HCT116 (cell line): ENCODE measurements around the gene CHST11. TPM values are rescaled to one million over a fixed set of nuclear protein-coding genes. Genes with fewer than 3 reads are reported as not detected.

Experiments
- ATAC-seq: fragments of 200-7000 bp; cut with Tn5 transposase; 2 replicates; pipeline ENCODE4 v1.9.1; 2020; ENCODE audit warnings: mild to moderate bottlenecking, moderate library complexity
- BruUV-seq: library from RNA; stranded (reverse); fragments of 400-500 nt; replicated peaks from 2 replicates; lab custom pipeline; 2021; lab: Mats Ljungman, UMichigan
- CTCF ChIA-PET: fragments of 300-600 bp; sonication (Branson Sonifier 250); formaldehyde crosslinking; loops from one replicate; lab custom pipeline; 2021; ENCODE audit warnings: antibody characterized with exemption; lab: Charles Lee
- POLR2A ChIA-PET: fragments of 300-600, 350-600 bp; sonication (Branson Sonifier 250); formaldehyde crosslinking; loops from one replicate; lab custom pipeline; 2021; ENCODE audit warnings: antibody characterized with exemption; lab: Charles Lee
- RAD21 ChIA-PET, 2 experiments: fragments of 300-600 bp; sonication (Branson Sonifier 250); formaldehyde crosslinking; loops; one replicate each; lab custom pipeline; 2023; ENCODE audit warnings: low total read pairs in 2 of 2; ENCODE audit not compliant: uncharacterized antibody in 2 of 2, unreplicated experiment in 2 of 2, low non-redundant PET in 1 of 2; lab: Charles Lee
- DNase-seq: peaks from one replicate; pipeline ENCODE4 v3.0.0-alpha.2; 2010; ENCODE audit warnings: low read depth, low spot score
- H2AFZ ChIP-seq: fragments of 200-600 bp; shearing (Covaris generic), sonication (generic); 2 replicates; pipeline ENCODE4 v1.6.1; 2017; ENCODE audit warnings: low read depth, mixed run types, mixed read lengths, antibody characterized with exemption, low read length; ENCODE audit not compliant: poor library complexity, severe bottlenecking
- H3K27ac ChIP-seq: 2 replicates; pipeline ENCODE4 v1.5.1; 2012; ENCODE audit warnings: low read depth, low read length
- H3K27me3 ChIP-seq: fragments of 200-600 bp; sonication (generic); 2 replicates; pipeline ENCODE4 v1.6.1; 2016; ENCODE audit warnings: mixed run types, low read length, mixed read lengths; ENCODE audit not compliant: insufficient read depth
- H3K36me3 ChIP-seq, 2 experiments: fragments of 200-500 bp in 1 of 2; fragments of 200-600 bp in 1 of 2; sonication (Bioruptor generic) in 1 of 2; sonication (generic) in 1 of 2; 2 replicates each; pipeline versions ENCODE4 v1.5.1 to v1.6.1; 2014 to 2016; ENCODE audit warnings: low read length in 2 of 2, inconsistent platforms in 1 of 2, mixed read lengths in 1 of 2, mixed run types in 1 of 2; ENCODE audit not compliant: insufficient read depth in 2 of 2, control insufficient read depth in 1 of 2
- H3K4me1 ChIP-seq, 2 experiments: fragments of 200-600 bp in 1 of 2; sonication (generic) in 1 of 2; 2 replicates each; pipeline versions ENCODE4 v1.5.1 to v1.6.1; 2012 to 2017; ENCODE audit warnings: low read length in 2 of 2, inconsistent platforms in 1 of 2, mild to moderate bottlenecking in 1 of 2, mixed read lengths in 1 of 2, mixed run types in 1 of 2, moderate library complexity in 1 of 2; ENCODE audit not compliant: insufficient read depth in 2 of 2, control insufficient read depth in 1 of 2
- H3K4me2 ChIP-seq: fragments of 200-600 bp; sonication (generic); 2 replicates; pipeline ENCODE4 v1.6.1; 2017; ENCODE audit warnings: mixed run types, low read length, mixed read lengths
- H3K4me3 ChIP-seq, 2 experiments: fragments of 200-600 bp in 1 of 2; sonication (generic) in 1 of 2; replicated peaks in 1 of 2; 2 replicates each; pipeline ENCODE4 v1.5.1; 2011 to 2016; ENCODE audit warnings: low read length in 2 of 2, control low read depth in 1 of 2, low read depth in 1 of 2, mild to moderate bottlenecking in 1 of 2, mixed read lengths in 1 of 2, mixed run types in 1 of 2
- H3K79me2 ChIP-seq: fragments of 200-600 bp; sonication (generic); 2 replicates; pipeline ENCODE4 v1.6.1; 2017; ENCODE audit warnings: mild to moderate bottlenecking, mixed run types, low read length, moderate library complexity, mixed read lengths; ENCODE audit not compliant: insufficient read depth
- H3K9ac ChIP-seq: fragments of 200-600 bp; sonication (generic); 2 replicates; pipeline ENCODE4 v1.6.1; 2016; ENCODE audit warnings: low read length, mixed read lengths
- H3K9me2 ChIP-seq: fragments of 200-600 bp; sonication (generic), shearing (Covaris generic); 2 replicates; pipeline ENCODE4 v1.6.1; 2017; ENCODE audit warnings: mixed run types, mild to moderate bottlenecking, moderate library complexity; ENCODE audit not compliant: insufficient read depth
- H3K9me3 ChIP-seq, 2 experiments: fragments of 200-500 bp in 1 of 2; fragments of 200-600 bp in 1 of 2; sonication (Bioruptor generic) in 1 of 2; sonication (generic) in 1 of 2; 2 replicates each; pipeline ENCODE4 v1.6.1; 2014 to 2017; ENCODE audit warnings: low read length in 2 of 2, mixed read lengths in 2 of 2, inconsistent platforms in 1 of 2, low read depth in 1 of 2, mild to moderate bottlenecking in 1 of 2, mixed run types in 1 of 2, moderate library complexity in 1 of 2; ENCODE audit not compliant: control insufficient read depth in 1 of 2, insufficient read depth in 1 of 2
- H4K20me1 ChIP-seq: fragments of 200-600 bp; sonication (generic), shearing (Covaris generic); 2 replicates; pipeline ENCODE4 v1.6.1; 2017; ENCODE audit warnings: mixed run types, mild to moderate bottlenecking, moderate library complexity; ENCODE audit not compliant: insufficient read depth
- CEBPB ChIP-seq: IDR thresholded peaks from 2 replicates; pipeline ENCODE4 v1.6.1; 2012; ENCODE audit warnings: low read depth
- CTCF ChIP-seq, 3 experiments: fragments of 200-600 bp in 1 of 3; sonication (generic) in 1 of 3; IDR thresholded peaks in 2 of 3; conservative IDR thresholded peaks in 1 of 3; 2 replicates each; pipeline ENCODE4 v1.5.1; 2012 to 2017; ENCODE audit warnings: low read depth in 2 of 3, low read length in 2 of 3, antibody characterized with exemption in 1 of 3, borderline replicate concordance in 1 of 3, control low read depth in 1 of 3, mild to moderate bottlenecking in 1 of 3, mixed read lengths in 1 of 3, mixed run types in 1 of 3, moderate library complexity in 1 of 3; ENCODE audit not compliant: insufficient read depth in 1 of 3
- EGR1 ChIP-seq: IDR thresholded peaks from 2 replicates; pipeline ENCODE4 v1.6.1; 2012; ENCODE audit warnings: low read depth
- ELF1 ChIP-seq: IDR thresholded peaks from 2 replicates; pipeline ENCODE4 v1.6.1; 2012; ENCODE audit warnings: low read depth, borderline replicate concordance
- EZH2 ChIP-seq: fragments of 200-600 bp; sonication (generic); IDR thresholded peaks from 2 replicates; pipeline ENCODE4 v1.6.1; 2017; ENCODE audit warnings: antibody characterized with exemption, mixed run types
- EZH2phosphoT487 ChIP-seq: fragments of 200-600 bp; IDR thresholded peaks from 2 replicates; pipeline ENCODE4 v1.6.1; 2018; ENCODE audit warnings: antibody characterized with exemption, borderline replicate concordance
- FOSL1 ChIP-seq: IDR thresholded peaks from 2 replicates; pipeline ENCODE4 v1.6.1; 2012; ENCODE audit warnings: low read depth
- JUND ChIP-seq: IDR thresholded peaks from 2 replicates; pipeline ENCODE4 v1.6.1; 2012
- POLR2A ChIP-seq: IDR thresholded peaks from 2 replicates; pipeline ENCODE4 v1.7.0; 2011; ENCODE audit warnings: borderline replicate concordance; ENCODE audit not compliant: insufficient read depth, insufficient read length; ENCODE audit errors: extremely low read depth
- POLR2AphosphoS5 ChIP-seq: IDR thresholded peaks from 2 replicates; pipeline ENCODE4 v1.6.1; 2011; ENCODE audit warnings: mild to moderate bottlenecking, low read depth, low read length, moderate library complexity
- RAD21 ChIP-seq: IDR thresholded peaks from 2 replicates; pipeline ENCODE4 v1.6.1; 2012; ENCODE audit warnings: low read depth, mild to moderate bottlenecking
- SIN3A ChIP-seq: IDR thresholded peaks from 2 replicates; pipeline ENCODE4 v1.6.1; 2012; ENCODE audit warnings: low read depth
- SP1 ChIP-seq: IDR thresholded peaks from 2 replicates; pipeline ENCODE4 v1.6.1; 2012; ENCODE audit warnings: low read depth
- SRF ChIP-seq: IDR thresholded peaks from 2 replicates; pipeline ENCODE4 v1.6.1; 2012; ENCODE audit warnings: low read depth
- TCF7L2 ChIP-seq: IDR thresholded peaks from 2 replicates; pipeline ENCODE4 v1.7.0; 2011; ENCODE audit warnings: borderline replicate concordance, inconsistent platforms; ENCODE audit not compliant: insufficient read depth, insufficient read length; ENCODE audit errors: extremely low read depth
- YY1 ChIP-seq: IDR thresholded peaks from 2 replicates; pipeline ENCODE4 v1.6.1; 2011; ENCODE audit warnings: low read length, low read depth, moderate library complexity, mild to moderate bottlenecking; ENCODE audit not compliant: insufficient replicate concordance; ENCODE audit errors: extremely low read depth
- ZFX ChIP-seq: fragments of 450-650 bp; IDR thresholded peaks from 2 replicates; pipeline ENCODE4 v1.6.1; 2017
- ZNF274 ChIP-seq: fragments of 200-500 bp; sonication (Bioruptor generic); IDR thresholded peaks from 2 replicates; pipeline ENCODE4 v1.6.1; 2014; ENCODE audit warnings: mild to moderate bottlenecking, low read depth, low read length, inconsistent platforms
- intact Hi-C: fragments of 100-400 bp; cut with micrococcal nuclease; formaldehyde crosslinking; loops from 2 replicates; pipeline ENCODE4 v1.10.0; 2022
- total RNA-seq: library from RNA; stranded (reverse); gene quantifications from one replicate; pipeline ENCODE4 v1.2.1, GENCODE V29; 2021; ENCODE audit not compliant: unreplicated experiment
- TF ChIP-seq, protein P1 (sequence below): IDR thresholded peaks from 2 replicates; pipeline ENCODE4 v1.6.1; 2012; ENCODE audit warnings: low read depth

The CHST11 gene
- total RNA-seq, 1 experiment from 2014 or later, result 10.1 TPM

- no peak overlapping the region for H2AFZ ChIP-seq
- ChIA-PET RAD21 (no interaction called here), CTCF (no interaction called here), POLR2A (no interaction called here)
- no peak for DNase-seq
- no peak overlapping the region for H3K4me3 ChIP-seq
- H3K9me2 ChIP-seq, result no peaks in the 10 kb centered on the region
- intact Hi-C loops, result no loop called here
- peak overlapping the region; percentile 28; the same call in 1 of the 2 replicates for H3K27ac ChIP-seq
- H3K9ac ChIP-seq, result no peak overlapping the region
- no peaks in the 10 kb centered on the region for H3K27me3 ChIP-seq
- no peaks in the 10 kb centered on the region for H3K79me2 ChIP-seq
- no peaks in the 10 kb centered on the region for H3K36me3 ChIP-seq
- H3K4me2 ChIP-seq, result peak overlapping the region; percentile 60; the same call in 1 of the 2 replicates
- TF ChIP-seq EGR1, result no peak
- TF ChIP-seq RAD21, result no peak
- no peak for TF ChIP-seq JUND
- no peak for TF ChIP-seq SP1
- TF ChIP-seq POLR2AphosphoS5, result no peak
- no peak for TF ChIP-seq EZH2
- TF ChIP-seq ZNF274, result no peak
- no peak for TF ChIP-seq CEBPB
- TF ChIP-seq, protein P1, sequence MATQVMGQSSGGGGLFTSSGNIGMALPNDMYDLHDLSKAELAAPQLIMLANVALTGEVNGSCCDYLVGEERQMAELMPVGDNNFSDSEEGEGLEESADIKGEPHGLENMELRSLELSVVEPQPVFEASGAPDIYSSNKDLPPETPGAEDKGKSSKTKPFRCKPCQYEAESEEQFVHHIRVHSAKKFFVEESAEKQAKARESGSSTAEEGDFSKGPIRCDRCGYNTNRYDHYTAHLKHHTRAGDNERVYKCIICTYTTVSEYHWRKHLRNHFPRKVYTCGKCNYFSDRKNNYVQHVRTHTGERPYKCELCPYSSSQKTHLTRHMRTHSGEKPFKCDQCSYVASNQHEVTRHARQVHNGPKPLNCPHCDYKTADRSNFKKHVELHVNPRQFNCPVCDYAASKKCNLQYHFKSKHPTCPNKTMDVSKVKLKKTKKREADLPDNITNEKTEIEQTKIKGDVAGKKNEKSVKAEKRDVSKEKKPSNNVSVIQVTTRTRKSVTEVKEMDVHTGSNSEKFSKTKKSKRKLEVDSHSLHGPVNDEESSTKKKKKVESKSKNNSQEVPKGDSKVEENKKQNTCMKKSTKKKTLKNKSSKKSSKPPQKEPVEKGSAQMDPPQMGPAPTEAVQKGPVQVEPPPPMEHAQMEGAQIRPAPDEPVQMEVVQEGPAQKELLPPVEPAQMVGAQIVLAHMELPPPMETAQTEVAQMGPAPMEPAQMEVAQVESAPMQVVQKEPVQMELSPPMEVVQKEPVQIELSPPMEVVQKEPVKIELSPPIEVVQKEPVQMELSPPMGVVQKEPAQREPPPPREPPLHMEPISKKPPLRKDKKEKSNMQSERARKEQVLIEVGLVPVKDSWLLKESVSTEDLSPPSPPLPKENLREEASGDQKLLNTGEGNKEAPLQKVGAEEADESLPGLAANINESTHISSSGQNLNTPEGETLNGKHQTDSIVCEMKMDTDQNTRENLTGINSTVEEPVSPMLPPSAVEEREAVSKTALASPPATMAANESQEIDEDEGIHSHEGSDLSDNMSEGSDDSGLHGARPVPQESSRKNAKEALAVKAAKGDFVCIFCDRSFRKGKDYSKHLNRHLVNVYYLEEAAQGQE, result no peak
- TF ChIP-seq CTCF (IDR thresholded peaks at IDR 0.05 in 2 of 3, conservative IDR thresholded peaks at IDR 0.05 in 1 of 3; ENCODE audit: borderline replicate concordance in 1 of 3, insufficient read depth in 1 of 3, low read depth in 2 of 3, low read length in 2 of 3), result no peak
- no peak for TF ChIP-seq ZFX
- no peak for TF ChIP-seq SIN3A
- TF ChIP-seq SRF, result no peak
- TF ChIP-seq EZH2phosphoT487, result no peak
- TF ChIP-seq YY1, result no peak
- no peak for TF ChIP-seq POLR2A
- no peak for TF ChIP-seq ELF1
- TF ChIP-seq TCF7L2, result no peak
- TF ChIP-seq FOSL1, result no peak
- no peaks in the 10 kb centered on the region for H3K9me3 ChIP-seq
- no peak for ATAC-seq
- H4K20me1 ChIP-seq, result no peaks in the 10 kb centered on the region
- BruUV-seq, result no TSS peak
- H3K4me1 ChIP-seq, result peaks cover 46 to 60% of the 10 kb centered on the region in 2 experiments
Measured at GRCh38 chr12:104415342-104415980, 41.3 kb upstream of the CHST11 start.
